Stimulated activated CD4-positive, alpha-beta T cell treated with anti-CD3 and anti-CD28 coated beads, Interleukin-15, amount 100 ng/mL, for 1 hour (primary cell): ENCODE data around the gene C2CD4C.
"Not testable (repeated sequence)": the region's sequence is repeated elsewhere in the genome, so short reads cannot be mapped to it uniquely, and the experiment has no call there.

Source experiments
- DNase-seq, 2 donors: peaks; one replicate each; pipeline ENCODE4 v3.0.0-alpha.2; 2020; ENCODE audit warnings: low read depth in 1 of 2, low spot score in 1 of 2

C2CD4C gene

GRCh38 chr19:439167-439900 is 30.4 kb upstream of the C2CD4C start:
- DNase-seq, result no peak

- DNase-seq, result no peak
Observed at GRCh38 chr19:438416-438958, 29.5 kb upstream of the C2CD4C start.

- no peak for DNase-seq
Observed at GRCh38 chr19:437041-437440, 28.1 kb upstream of the C2CD4C start.

GRCh38 chr19:436413-436950 is 27.5 kb upstream of the C2CD4C start:
- no peak for DNase-seq

DNA sequence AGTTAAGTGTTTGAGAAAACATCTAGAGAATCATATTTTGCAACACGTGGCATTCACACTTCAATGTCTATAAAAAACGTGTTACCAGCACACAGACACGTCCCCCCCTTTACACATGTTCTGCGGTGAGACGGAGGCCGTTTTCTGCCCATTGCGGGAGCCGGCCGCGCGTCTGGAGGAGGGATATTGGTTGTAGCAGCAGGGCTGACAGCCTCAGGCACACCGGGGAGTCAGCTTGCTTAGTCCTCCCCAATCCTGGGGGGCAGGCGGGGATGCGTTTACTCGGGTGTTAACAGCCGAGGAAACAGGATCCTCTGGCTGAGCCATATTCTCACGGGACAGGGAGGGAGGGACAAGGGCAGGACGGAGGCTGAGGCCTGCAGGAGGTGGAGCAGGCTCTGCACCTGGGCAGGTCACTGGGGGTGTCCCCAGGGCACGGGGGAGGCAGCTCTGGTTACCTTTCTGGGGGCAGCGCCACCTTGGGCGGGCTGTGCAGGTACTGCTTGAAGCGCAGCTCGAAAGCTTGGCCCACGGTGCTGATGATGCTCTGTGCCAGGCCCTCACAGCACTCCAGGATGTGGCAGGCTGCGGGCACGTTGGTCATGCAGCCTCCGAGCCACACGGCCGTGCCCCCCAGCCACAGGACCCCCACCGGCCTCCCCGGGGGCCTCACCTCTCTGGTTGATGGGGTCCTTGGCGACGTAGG is 26.9 kb upstream of the C2CD4C start:
- DNase-seq, result no peak

GRCh38 chr19:435056-435706 is 26.2 kb upstream of the C2CD4C start:
- DNase-seq, result no peak

- no peak for DNase-seq
Observed at GRCh38 chr19:434152-434960, 25.4 kb upstream of the C2CD4C start.

- no peak for DNase-seq
Observed at GRCh38 chr19:430701-431100, 21.8 kb upstream of the C2CD4C start.

- no peak for DNase-seq
Observed at GRCh38 chr19:428149-428548, 19.2 kb upstream of the C2CD4C start.

- not testable (repeated sequence) for DNase-seq
Observed at GRCh38 chr19:427675-428074, 18.7 kb upstream of the C2CD4C start.

- no peak for DNase-seq
Observed at GRCh38 chr19:426725-427445, 17.9 kb upstream of the C2CD4C start.

- no peak for DNase-seq
Observed at GRCh38 chr19:425056-425455, 16.1 kb upstream of the C2CD4C start.

DNA sequence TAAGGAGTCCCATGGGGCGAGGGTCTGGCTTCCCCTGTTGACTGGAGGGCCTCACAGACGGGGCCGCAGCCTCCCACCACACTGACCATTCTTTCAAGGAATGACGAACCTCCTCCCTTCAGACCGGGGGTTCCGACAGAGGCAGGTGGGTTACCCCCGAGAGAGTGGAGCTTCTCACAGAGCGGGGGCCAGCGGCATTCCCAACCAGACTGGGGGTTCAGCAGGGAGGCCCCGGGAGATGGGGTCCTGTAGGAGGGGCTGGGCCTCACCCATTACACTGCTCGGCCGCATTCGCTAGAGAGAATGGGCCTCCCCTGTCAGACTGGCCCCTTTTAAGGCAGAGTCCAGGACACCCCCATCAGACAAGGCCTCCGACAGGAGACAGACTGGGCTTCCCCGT is 15.6 kb upstream of the C2CD4C start:
- no peak for DNase-seq

DNA sequence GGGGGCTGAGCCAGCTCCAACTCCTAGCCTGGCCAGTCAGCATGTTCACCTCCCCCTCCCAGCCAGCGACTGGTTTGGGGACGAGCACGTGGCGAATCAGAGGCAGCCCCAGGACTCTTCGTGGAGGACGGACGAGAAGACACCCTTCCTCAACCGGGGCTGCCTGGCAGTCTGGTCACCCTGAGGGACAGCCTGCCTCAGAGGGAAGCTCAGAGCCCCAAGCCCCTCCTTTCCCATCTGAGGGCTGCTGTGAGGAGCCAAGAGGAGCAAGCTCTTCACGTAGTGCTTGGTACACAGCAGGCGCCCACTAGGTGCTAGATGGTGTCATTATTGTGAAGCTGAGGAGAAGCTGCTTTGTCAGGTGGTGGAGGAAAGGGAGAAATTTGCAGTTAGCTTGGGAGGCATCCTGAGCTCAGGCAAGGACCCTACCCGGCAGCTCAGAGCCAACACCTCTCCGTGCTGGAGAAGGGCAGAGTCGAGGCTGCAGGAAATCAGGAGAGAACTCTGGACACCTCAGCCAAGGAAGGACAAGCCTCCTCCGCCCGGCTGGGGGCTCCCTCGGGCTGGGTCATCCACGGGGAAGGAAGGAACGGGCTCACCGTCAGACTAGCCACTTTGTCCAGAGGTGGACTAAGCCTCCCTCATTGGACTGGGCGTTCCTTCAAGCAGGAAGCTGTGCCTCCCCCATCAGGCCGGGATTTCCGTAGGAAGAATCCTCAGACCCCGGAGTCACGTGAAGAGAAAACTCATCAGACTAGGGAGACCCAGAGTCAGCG is 14.9 kb upstream of the C2CD4C start:
- DNase-seq, result no peak

- DNase-seq, result not testable (repeated sequence)
Observed at GRCh38 chr19:422917-423226, 13.9 kb upstream of the C2CD4C start.

GRCh38 chr19:422213-422916 is 13.4 kb upstream of the C2CD4C start:
- DNase-seq, result no peak

DNA sequence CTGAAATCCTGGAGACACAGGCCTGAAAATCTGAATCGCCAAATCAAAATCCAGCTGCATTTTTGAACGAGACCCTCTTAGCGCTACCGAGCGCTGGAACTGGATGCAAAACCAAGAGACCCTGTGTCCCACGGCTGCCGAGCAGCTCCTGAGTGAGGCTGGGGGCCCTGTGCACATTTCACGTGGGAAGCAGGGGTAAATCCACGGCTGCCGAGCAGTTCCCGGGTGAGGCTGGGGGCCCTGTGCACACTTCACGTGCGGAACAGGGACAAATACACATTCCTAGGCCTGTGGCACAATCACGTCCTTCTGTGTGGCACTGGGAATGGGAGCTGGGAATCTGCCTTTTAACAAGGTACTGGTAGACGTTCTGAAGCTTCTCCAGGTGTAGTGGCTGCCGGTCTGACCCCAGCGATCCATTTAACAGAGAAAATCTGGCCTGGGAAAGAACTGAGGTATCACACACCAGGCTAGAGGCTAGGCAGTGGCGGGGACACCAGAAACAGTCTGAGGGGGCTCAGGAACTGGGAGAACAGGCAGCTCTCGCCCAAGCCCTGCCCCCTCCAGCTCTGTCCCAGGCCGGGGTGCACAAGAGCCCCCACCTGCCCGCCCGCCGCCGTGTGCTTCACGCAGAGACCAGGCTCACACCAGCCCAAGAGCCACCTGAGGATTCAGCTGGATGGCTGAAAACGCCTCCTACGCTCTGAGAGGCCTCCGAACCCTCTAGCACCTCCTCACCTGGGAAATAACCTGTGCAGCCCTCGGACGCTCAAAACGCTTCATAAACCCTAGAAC is 11.0 kb upstream of the C2CD4C start:
- DNase-seq, result no peak
